Iris pigment epithelial cell (primary cell): ENCODE data around the gene C11orf54.
"Not testable (repeated sequence)": the region's sequence is repeated elsewhere in the genome, so short reads cannot be mapped to it uniquely, and the experiment has no call there.

Experiments used
- DNase-seq: peaks from one replicate; pipeline ENCODE4 v3.0.0-alpha.2; 2011; ENCODE audit warnings: low read depth

C11orf54 gene

DNA sequence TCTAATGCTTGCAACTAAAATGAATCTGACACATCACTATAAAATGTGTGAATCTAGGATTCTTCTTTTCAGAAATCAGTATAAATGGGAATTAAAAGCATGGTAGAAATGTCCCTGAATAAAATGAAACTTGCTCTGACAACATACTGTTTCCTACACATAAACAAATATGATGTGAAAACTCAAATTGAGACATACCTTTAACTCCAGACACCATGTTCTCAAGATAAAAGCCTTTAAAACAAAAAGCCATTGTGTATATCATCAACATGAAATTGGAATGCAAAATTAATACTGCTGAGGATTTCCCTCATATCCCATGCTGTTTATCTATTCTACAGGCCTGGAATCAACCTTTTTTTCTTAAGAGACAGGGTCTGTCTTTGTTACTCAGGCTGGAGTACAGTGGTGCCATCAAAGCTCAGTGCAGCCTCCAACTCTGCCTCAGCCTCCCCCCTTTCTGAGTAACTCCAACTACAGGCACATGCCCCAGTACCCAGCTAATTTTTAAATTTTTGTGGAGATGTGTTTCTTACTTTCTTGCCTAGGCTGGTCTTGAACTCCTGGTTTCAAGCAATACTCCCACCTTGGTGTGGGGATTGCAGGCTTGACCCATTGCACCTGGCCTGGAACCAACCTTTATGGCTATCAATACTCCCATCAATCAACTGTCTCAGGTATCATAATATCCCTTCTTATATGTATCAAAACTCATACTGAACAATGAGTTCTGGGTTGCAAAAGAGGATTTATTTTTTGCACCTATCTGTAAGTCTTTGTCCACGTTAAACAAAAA is 6.8 kb upstream of the C11orf54 start:
- no peak for DNase-seq

DNA sequence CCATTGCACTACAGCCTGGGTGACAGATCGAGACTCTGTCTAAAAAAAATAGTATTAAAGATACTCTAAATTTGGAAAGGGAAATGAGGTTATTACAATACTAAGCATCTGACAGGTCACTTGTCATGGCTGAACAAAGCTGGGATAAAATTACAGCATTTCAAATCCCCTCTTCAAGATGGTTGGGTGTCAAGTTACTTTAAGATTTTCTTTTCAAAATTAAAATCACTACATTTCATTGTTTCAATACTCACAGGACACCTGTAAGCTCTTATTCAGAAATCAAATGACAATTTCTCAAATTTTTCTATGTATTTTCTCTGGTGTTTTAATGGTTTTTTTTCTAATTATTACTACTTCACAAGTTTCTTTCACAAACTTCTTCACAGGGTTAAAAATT is 5.8 kb upstream of the C11orf54 start:
- DNase-seq = no peak

- peak; percentile 53 for DNase-seq
Measured at GRCh38 chr11:93736129-93736528, 5.3 kb upstream of the C11orf54 start.

- DNase-seq = no peak
Measured at GRCh38 chr11:93737904-93738612, 3.4 kb upstream of the C11orf54 start.

DNA sequence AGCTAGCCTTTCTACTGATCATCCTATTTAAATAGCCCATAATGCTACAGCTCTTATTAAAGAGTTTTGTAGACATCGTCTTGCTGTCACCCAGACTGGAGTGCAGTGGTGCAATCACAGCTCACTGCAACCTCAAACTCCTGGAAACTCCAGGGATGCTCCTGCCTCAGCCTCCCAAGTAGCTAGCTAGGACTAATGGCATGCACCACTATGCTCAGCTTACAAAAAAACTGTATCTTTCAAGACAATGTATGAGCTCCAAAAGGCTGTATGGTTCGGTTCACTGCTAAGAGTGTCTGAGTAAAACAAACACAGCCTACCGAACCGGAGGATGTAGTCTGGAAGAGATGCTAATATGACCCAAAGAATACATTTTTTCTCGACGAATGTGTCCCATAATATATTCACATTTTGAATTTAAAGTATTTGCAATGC is 2.8 kb upstream of the C11orf54 start:
- peak; percentile 34 for DNase-seq

- peak; percentile 62 for DNase-seq
Measured at GRCh38 chr11:93740031-93740729, 1.3 kb upstream of the C11orf54 start.

- peak; percentile 64 for DNase-seq
Measured at GRCh38 chr11:93740730-93741093, 760 bp upstream of the C11orf54 start.

DNA sequence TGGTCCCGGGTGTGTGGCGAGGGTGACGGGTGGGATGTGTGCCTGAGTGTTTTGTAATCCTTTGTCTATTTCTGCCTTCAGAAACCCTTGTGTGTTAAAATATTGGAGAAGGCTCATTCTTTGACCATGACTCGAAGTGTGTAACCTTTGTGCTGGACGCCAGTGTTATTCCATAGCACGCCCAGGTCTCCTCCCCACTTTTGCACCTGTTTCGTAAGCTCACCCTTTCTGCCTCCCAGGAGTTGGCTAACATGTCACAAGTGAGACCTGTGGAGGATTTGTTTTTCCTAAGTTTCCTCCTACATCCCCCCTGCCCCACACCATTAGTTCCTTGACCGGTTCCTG is 382 bp downstream of the C11orf54 start:
- DNase-seq = peak; percentile 82

DNA sequence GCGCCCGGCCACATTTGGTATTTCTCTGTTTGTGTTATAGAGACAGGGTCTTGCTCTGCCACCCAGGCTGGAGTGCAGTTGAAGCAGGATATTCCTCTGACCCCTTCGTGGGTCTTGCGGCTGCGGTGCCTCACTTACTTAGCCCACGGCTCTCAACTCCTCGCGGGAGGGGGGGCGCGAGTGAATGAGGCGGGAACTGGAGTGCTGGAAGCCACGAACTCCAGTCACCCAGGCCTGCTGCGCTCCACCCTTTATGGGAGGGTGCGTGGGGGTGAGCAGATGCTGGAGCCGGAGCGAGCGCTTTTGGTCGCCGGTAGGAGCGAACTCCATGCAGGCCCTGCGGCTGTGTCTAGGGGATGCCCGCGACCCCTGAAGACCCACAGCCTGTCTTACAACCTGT is 1.8 kb downstream of the C11orf54 start:
- DNase-seq = no peak

DNA sequence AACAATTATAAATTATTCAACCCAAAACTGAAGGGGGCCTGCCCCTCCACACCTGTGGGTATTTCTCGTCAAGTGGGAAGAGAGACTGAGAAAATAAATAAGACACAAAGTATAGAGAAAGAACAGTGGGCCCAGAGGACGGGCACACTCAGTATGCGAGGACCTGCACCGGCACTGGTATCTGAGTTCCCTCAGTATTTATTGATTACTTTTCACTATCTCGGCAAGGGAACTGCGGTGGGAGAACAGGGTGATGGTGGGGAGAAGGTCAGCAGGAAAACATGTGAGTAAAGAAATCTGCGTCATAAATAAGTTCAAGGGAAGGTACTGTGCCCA is 3.2 kb downstream of the C11orf54 start:
- no peak for DNase-seq

- peak; percentile 55 for DNase-seq
Measured at GRCh38 chr11:93745005-93745755, 3.7 kb downstream of the C11orf54 start.

DNA sequence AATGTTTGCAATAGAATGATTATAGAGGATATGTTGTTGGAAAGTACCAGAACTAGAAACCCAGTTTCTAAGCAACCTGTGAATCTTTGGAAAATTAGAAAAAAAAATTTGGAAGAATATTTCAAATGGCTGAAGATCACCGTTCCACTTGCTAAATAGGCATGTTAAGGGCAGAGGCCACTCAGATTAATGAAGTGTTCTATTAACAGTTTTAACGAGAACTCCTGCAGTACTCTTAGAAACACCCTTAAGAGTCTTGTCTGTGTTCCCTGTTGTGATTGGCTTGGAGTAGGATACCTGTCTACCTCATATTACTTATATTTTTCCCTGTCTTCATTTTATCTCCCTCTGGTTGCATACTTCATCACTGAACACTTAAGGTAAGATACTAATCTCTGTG is 4.6 kb downstream of the C11orf54 start:
- DNase-seq = no peak

GRCh38 chr11:93747122-93747521 is 5.7 kb downstream of the C11orf54 start:
- DNase-seq = no peak

DNA sequence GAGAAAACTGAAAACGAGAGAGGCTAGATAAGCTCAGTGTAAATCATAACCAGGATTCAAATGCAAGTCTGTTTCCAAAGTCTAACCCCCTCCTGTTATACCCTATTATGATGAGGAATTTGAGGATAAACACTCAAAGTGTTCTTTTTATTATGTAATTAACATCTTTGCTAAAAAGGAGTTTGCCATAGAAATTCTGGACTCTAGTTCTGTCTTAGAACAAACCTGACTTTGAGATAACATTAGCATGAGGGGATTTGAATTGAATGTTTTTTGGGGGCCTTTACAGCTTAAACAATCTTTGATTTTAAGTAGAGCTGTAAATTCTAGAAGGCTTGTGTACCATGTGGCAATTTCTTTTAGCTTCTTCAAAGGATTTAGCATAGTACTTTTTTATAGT is 9.5 kb downstream of the C11orf54 start:
- DNase-seq = no peak

DNA sequence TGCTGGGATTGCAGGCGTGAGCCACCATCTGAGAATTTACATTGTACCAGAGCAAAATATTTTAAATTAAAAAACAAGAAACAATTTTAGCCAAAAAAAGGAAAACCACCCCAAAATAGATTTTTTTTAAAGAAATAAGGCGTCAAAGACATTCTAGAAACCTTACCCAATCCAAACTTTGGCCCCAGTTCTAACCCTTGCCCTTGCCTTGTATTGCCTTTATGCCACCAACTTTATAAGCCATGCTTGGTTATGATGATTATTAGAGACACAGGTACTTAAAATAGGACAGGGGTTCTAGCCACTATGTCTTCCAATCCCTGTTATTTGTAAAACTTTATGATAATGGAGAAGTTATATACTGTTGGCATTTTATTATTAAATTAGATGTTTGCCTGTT is 11.8 kb downstream of the C11orf54 start:
- DNase-seq = no peak

DNA sequence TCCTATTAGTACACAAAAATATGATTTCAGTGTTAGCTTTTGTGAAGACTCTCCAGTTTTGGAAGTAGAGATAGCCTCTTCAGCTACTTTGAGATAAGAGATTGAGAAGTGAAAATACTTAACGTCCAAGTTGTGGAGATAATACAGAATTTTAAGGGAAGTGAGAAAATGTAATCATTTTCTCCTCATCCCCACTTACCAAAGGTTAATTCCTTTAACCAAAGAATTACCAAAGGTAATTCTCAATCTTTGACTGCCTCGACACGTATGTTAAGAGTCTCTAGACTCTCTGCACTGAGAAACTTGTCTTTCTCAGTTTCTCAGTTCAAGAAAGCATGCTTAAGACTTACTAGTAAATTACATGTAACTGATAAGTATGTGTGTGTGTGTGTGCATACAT is 15.3 kb downstream of the C11orf54 start:
- no peak for DNase-seq

DNA sequence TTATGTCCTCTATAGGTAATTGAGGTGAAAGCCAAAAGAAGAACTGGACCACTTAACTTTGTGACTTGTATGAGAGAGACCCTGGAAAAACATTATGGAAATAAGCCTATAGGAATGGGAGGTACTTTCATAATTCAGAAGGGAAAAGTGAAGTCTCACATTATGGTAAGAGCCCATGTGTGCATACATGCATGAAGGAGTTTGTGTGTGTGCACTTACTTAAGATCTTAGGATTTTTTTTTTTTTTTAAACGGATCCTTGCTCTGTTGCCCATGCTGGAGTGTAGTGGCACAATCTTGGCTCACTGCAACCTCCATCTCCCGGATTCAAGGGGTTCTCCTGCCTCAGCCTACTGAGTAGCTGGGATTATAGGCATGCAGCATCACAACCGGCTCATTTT is 15.8 kb downstream of the C11orf54 start:
- no peak for DNase-seq

- no peak for DNase-seq
Measured at GRCh38 chr11:93757924-93758865, 16.7 kb downstream of the C11orf54 start.

DNA sequence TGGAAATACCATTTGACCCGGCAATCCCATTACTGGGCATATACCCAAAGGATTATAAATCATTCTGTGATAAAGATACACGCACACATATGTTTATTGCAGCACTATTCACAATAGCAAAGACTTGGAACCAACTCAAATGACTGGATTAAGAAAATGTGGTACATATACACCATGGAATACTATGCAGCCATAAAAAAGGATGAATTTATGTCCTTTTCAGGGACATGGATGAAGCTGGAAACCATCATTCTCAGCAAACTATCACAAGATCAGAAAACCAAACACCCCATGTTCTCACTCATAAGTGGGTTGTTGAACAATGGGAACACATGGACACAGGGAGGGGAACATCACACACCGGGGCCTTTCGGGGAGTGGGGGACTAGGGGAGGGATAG is 17.7 kb downstream of the C11orf54 start:
- not testable (repeated sequence) for DNase-seq

DNA sequence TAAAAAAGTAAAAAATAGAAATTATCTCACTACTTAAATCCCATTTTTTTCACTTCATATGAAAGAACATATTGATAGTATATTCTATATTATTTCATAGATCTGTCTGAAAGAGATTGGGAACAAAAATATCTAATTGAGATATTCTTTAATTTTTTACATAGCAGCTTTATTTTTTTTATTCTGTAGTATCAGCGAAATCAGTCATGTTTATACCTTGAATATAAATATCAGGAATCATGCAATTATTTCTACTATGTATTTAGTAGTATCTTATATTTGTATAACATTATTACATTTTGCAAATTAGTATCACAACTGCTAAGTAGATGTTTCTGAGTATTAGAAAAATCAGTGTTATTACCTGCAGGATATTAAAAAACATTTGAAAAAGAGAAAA is 20.4 kb downstream of the C11orf54 start:
- DNase-seq = no peak

GRCh38 chr11:93765551-93765950 is 24.1 kb downstream of the C11orf54 start:
- DNase-seq = no peak
